HG02840 (cell line): Measurements from ENCODE around the gene CEP164.
"Not testable (repeated sequence)": the region's sequence is repeated elsewhere in the genome, so short reads cannot be mapped to it uniquely, and the experiment has no call there.

Experiments used
- ATAC-seq: cut with Tn5 transposase; IDR thresholded peaks from one replicate; pipeline ENCODE4 v1.9.1; 2021; ENCODE audit warnings: mild to moderate bottlenecking, moderate library complexity, moderate number of reproducible peaks; ENCODE audit not compliant: unreplicated experiment, low FRiP score

The CEP164 gene

GRCh38 chr11:117392001-117392690 is 64.5 kb downstream of the CEP164 start:
- ATAC-seq: no peak

- ATAC-seq: no peak
Observed at GRCh38 chr11:117392979-117393378, 65.3 kb downstream of the CEP164 start.

- ATAC-seq: no peak
Observed at GRCh38 chr11:117394221-117394925, 66.7 kb downstream of the CEP164 start.

GRCh38 chr11:117395476-117395875 is 67.8 kb downstream of the CEP164 start:
- no peak for ATAC-seq

GRCh38 chr11:117396970-117397369 is 69.3 kb downstream of the CEP164 start:
- ATAC-seq: no peak

GRCh38 chr11:117398618-117399017 is 71.0 kb downstream of the CEP164 start:
- ATAC-seq: not testable (repeated sequence)

GRCh38 chr11:117399100-117399840 is 71.6 kb downstream of the CEP164 start:
- not testable (repeated sequence) for ATAC-seq

- ATAC-seq: not testable (repeated sequence)
Observed at GRCh38 chr11:117405898-117406297, 78.2 kb downstream of the CEP164 start.

- ATAC-seq: no peak
Observed at GRCh38 chr11:117407016-117407415, 79.4 kb downstream of the CEP164 start.

GRCh38 chr11:117408356-117408755 is 80.7 kb downstream of the CEP164 start:
- no peak for ATAC-seq

GRCh38 chr11:117409511-117409910 is 81.9 kb downstream of the CEP164 start:
- ATAC-seq: no peak

GRCh38 chr11:117410238-117410637 is 82.6 kb downstream of the CEP164 start:
- no peak for ATAC-seq

- ATAC-seq: no peak
Observed at GRCh38 chr11:117410861-117411710, 83.4 kb downstream of the CEP164 start.

- ATAC-seq: no peak
Observed at GRCh38 chr11:117411736-117412135, 84.1 kb downstream of the CEP164 start.

GRCh38 chr11:117412176-117412575 is 84.5 kb downstream of the CEP164 start:
- ATAC-seq: no peak

- ATAC-seq: no peak
Observed at GRCh38 chr11:117412653-117413275, 85.1 kb downstream of the CEP164 start.

GRCh38 chr11:117413616-117414015 is 86.0 kb downstream of the CEP164 start:
- ATAC-seq: no peak

- no peak for ATAC-seq
Observed at GRCh38 chr11:117414724-117415123, 87.1 kb downstream of the CEP164 start.

GRCh38 chr11:117415358-117415896 is 87.8 kb downstream of the CEP164 start:
- no peak for ATAC-seq

- no peak for ATAC-seq
Observed at GRCh38 chr11:117417342-117417741, 89.7 kb downstream of the CEP164 start.
